SU-DHL-6 (cell line): Measurements from ENCODE around the gene PHACTR1.

Experiments used
- EZH2phosphoT487 ChIP-seq: fragments of 200-600 bp; sonication (generic), shearing (Covaris generic); conservative IDR thresholded peaks from 2 replicates; pipeline ENCODE4 v1.6.1; 2018; ENCODE audit warnings: mild to moderate bottlenecking, antibody characterized with exemption, low read length, moderate library complexity, mixed read lengths
- TF ChIP-seq, protein P1 (sequence below): fragments of 200-600 bp; sonication (generic); IDR thresholded peaks from one replicate; pipeline ENCODE4 v1.5.1; 2017; ENCODE audit warnings: antibody characterized with exemption, mild to moderate bottlenecking, low read length, moderate library complexity; ENCODE audit not compliant: insufficient read depth, poor library complexity, severe bottlenecking

DNA sequence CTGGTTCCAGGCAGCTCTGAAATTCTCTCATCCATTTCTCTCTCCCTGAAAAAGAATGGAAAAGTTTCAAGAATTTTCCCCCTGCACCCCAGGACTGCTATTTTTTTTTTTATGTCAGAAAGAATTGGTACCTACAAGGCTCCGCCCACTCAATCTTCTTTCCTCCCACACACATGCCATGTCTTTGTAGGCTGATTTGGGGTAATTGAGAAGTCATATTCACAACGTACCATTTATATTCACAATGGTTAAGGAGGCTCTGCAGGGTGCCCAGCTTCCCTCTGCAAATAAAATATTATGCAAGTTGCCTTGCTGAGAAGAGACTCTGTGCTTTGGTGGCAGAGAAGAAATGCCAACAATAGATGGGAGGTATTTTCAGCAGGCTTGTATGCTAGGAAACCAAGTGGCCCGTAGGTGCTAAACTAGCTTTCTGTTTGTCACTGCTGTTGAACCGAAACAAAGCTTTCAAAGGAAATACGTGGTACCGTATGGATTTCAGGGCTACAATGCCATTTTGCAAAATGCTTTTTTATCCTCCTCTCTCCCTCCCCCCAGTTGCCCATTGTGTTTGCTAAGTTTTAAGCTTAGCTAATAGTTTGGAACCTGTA is 150.0 kb downstream of the PHACTR1 start:
- TF ChIP-seq, protein P1, sequence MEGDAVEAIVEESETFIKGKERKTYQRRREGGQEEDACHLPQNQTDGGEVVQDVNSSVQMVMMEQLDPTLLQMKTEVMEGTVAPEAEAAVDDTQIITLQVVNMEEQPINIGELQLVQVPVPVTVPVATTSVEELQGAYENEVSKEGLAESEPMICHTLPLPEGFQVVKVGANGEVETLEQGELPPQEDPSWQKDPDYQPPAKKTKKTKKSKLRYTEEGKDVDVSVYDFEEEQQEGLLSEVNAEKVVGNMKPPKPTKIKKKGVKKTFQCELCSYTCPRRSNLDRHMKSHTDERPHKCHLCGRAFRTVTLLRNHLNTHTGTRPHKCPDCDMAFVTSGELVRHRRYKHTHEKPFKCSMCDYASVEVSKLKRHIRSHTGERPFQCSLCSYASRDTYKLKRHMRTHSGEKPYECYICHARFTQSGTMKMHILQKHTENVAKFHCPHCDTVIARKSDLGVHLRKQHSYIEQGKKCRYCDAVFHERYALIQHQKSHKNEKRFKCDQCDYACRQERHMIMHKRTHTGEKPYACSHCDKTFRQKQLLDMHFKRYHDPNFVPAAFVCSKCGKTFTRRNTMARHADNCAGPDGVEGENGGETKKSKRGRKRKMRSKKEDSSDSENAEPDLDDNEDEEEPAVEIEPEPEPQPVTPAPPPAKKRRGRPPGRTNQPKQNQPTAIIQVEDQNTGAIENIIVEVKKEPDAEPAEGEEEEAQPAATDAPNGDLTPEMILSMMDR = no peak
- TF ChIP-seq EZH2phosphoT487 = no peak
